Activated CD4-positive, alpha-beta T cell treated with anti-CD3 and anti-CD28 coated beads, Interleukin-10, Interleukin-2, amounts not matched to agents 100 ng/mL and 50 ng/mL, durations not matched to agents 16 hours and 8 hours (primary cell): ENCODE measurements around the gene TFAM.

Experiments used
- DNase-seq: peaks from one replicate; pipeline ENCODE4 v3.0.0-alpha.2; 2020

The TFAM gene

GRCh38 chr10:58436071-58436470 is 50.9 kb downstream of the TFAM start:
- DNase-seq: no peak

GRCh38 chr10:58438340-58438871 is 53.2 kb downstream of the TFAM start:
- DNase-seq: no peak

DNA sequence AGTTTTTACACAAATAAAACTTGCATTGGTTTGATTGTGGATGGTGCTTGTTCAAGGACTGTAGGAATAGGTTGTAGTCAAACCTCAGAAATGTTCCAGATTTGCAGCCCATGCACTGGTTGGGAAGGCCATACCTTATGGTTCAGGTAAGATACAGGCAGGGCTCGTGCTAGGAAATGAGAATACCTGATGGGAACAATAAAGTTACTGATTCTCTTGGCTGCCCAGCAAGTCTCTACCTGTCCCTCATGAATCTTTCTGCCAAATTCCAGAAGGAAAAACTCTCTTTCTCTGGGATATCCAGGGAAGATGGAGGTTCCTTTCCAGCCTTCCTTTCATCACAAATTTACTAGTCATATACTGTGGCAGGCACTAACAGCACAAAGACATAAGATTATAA is 53.8 kb downstream of the TFAM start:
- DNase-seq: no peak

DNA sequence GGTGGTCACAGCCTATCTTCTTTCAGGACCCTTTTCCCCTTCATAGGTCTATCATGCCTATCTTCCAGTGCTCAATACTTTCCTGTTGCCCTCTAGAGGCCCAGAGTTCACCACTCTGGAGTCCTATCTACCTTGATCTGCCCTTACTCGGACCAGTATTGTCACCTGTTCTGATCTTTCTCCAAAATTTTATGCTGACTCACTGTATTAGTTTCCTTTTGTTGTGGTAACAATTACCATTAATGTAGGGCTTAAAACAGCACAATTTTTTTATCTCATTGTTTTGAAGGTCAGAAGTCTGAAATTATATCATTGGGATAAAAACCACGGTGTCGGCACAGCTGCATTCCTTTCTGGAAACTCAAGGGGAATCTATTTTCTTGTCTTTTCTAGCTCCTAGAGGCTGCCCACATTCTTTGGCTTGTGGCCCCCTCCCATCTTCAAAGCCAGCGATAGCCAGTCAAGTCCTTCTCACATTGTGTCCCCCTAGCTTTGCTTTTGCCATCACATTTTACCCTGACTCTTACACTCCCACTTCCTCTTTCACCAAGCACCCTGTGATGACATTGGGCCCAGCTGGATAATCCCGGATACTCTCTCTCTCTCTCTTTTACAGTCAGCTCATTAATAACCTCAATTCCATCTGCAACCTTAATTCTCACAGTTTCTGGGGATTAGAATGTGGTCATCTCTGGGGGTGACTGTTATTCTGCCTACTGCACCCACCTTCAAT is 54.6 kb downstream of the TFAM start:
- DNase-seq: no peak

- DNase-seq: no peak
Observed at GRCh38 chr10:58440484-58440883, 55.3 kb downstream of the TFAM start.

GRCh38 chr10:58444321-58444720 is 59.1 kb downstream of the TFAM start:
- no peak for DNase-seq

DNA sequence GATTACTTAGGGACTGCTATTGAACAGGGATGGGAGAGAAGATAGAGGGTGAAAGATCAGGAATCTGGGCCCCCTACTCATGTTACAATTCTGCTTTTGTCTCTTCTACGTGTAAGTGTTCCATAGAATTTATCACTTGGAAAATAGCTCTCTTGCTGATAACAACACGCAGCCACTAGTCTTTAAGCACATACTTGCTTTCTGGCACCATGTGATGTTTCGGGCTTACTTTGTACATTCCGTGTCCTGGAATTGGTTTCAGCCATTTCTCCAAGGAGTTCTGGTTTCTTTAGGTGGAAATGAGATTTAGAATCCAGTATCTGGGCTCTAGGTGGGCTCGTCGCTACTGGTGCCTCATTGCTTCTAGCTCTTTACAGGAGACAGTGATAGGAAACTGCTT is 59.7 kb downstream of the TFAM start:
- DNase-seq: no peak

- DNase-seq: no peak
Observed at GRCh38 chr10:58448121-58448935, 63.1 kb downstream of the TFAM start.
